ENCODE measurements around the gene PLXNA1.

The PLXNA1 gene

DNA sequence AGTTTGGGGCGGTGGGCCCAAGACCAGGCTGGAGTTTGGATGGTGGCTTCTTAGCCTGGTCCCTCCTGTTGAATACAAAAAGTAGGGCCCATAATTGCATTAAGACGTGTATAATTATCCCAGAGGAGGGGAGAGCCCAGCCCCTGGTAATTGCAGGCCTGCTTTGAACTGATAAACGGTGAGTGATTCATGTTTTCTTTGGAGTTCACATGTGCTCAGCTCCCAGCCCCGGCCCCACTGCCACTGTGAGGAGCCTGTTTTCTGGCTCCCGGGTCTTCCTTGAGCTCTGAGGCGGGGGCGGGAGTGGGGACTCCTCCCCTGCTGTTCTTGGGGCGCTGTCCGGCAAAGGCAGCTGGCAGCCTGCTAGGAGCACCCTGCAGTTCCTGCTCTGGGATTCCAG, 3.1 kb downstream of the PLXNA1 start:
- TF ChIP-seq, protein P1, sequence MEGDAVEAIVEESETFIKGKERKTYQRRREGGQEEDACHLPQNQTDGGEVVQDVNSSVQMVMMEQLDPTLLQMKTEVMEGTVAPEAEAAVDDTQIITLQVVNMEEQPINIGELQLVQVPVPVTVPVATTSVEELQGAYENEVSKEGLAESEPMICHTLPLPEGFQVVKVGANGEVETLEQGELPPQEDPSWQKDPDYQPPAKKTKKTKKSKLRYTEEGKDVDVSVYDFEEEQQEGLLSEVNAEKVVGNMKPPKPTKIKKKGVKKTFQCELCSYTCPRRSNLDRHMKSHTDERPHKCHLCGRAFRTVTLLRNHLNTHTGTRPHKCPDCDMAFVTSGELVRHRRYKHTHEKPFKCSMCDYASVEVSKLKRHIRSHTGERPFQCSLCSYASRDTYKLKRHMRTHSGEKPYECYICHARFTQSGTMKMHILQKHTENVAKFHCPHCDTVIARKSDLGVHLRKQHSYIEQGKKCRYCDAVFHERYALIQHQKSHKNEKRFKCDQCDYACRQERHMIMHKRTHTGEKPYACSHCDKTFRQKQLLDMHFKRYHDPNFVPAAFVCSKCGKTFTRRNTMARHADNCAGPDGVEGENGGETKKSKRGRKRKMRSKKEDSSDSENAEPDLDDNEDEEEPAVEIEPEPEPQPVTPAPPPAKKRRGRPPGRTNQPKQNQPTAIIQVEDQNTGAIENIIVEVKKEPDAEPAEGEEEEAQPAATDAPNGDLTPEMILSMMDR (IDR thresholded peaks at IDR 0.05; ENCODE audit: low read length, missing control alignments) = no peak
- H3K4me3 ChIP-seq (replicated peaks; ENCODE audit: low read depth, low read length) = no peak overlapping the region
- peak; percentile 30 for DNase-seq (ENCODE audit: low read depth)

DNA sequence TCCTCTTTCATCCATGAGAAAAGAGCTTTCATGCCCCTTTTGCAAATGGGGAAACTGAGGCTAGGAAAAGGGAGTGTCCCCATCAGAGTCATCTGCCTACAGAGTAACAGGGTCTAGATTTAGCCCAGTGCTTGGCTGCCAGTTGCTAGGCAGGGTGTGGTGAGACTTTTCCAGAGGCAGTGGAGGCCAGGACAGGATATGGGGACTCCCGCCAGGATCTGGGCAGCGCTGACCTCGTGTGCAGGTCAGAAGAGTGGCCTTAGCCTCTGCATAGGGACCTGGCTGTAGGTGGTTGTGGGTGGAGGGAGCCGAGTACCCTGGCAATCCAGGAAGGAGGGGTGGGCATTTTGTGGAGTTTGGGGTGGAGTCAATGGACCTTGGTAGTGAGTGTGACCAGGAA, 4.2 kb downstream of the PLXNA1 start:
- no peak for DNase-seq (ENCODE audit: low read depth)
- TF ChIP-seq, protein P1 (IDR thresholded peaks at IDR 0.05; ENCODE audit: low read length, missing control alignments) = no peak
- no peak overlapping the region for H3K4me3 ChIP-seq (replicated peaks; ENCODE audit: low read depth, low read length)

DNA sequence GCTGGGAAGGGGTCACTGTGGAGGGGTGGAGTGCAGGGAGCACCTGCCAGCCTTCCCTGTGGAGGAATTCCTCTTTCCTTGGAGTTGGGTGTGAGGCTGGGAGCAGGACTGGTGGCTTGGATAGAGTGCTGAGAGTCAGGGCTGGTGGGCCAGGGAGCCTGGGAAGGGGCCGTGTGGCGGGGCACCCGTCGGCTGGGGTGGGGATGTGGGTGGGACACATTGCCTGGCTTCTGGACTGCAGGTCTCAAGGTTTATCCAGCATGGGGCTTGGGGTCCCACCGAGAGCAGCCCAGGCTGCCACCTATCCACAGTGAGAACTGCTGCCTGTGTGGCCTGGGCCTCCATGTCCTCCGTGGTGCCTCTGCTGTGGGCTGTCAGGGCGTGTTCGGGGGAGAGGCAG, 4.7 kb downstream of the PLXNA1 start:
- TF ChIP-seq, protein P1 (IDR thresholded peaks at IDR 0.05; ENCODE audit: low read length, missing control alignments) = no peak
- H3K4me3 ChIP-seq (replicated peaks; ENCODE audit: low read depth, low read length) = no peak overlapping the region
- no peak for DNase-seq (ENCODE audit: low read depth)

- TF ChIP-seq, protein P1 (IDR thresholded peaks at IDR 0.05; ENCODE audit: low read length, missing control alignments) = no peak
- no peak for DNase-seq (ENCODE audit: low read depth)
- H3K4me3 ChIP-seq (replicated peaks; ENCODE audit: low read depth, low read length) = no peak overlapping the region
Measured at GRCh38 chr3:126988451-126989021, 5.6 kb downstream of the PLXNA1 start.

GRCh38 chr3:126989316-126990023, 6.6 kb downstream of the PLXNA1 start:
- no peak for DNase-seq (ENCODE audit: low read depth)
- TF ChIP-seq, protein P1 (IDR thresholded peaks at IDR 0.05; ENCODE audit: low read length, missing control alignments) = no peak
- H3K4me3 ChIP-seq (replicated peaks; ENCODE audit: low read depth, low read length) = no peak overlapping the region

DNA sequence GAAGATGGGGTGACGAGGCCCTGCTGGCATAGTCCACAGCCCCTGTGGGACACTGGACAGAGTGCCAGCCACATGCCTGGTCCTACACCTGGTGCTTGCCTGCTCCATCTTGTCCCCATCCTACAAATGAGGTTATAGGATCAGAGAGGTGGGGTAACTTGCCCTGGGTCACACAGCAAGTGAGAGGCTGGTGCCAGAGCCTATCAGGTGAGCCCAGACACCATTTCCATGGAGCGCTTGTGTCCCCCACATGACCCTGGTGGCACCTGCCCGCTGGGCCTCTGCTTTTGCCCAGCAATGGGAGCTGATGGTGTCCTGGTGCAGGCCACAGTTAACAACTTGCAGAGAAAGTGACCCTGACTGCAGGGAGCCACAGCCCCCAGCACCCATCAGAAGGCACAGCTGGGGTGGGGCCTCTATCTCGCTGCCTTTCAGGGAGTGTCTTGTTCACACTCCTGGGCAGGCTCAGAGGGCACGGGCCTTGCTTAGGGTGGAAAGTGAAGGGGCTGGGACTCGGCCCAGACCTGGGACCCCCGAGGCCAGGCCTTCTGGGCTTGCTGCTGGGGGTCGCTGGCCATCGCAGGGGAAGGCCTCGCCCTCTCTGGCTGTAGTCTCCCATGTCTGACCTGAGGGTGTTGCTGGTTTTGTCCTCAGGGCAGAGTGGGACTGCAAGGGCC, 7.2 kb downstream of the PLXNA1 start:
- H3K4me3 ChIP-seq (replicated peaks; ENCODE audit: low read depth, low read length) = no peak overlapping the region
- TF ChIP-seq, protein P1 (IDR thresholded peaks at IDR 0.05; ENCODE audit: low read length, missing control alignments) = no peak
- DNase-seq (ENCODE audit: low read depth) = no peak

All from fibroblast of pulmonary artery (primary cell).